B cell (primary cell): Measurements from ENCODE around the gene COPB1. TPM values are rescaled to one million over a fixed set of nuclear protein-coding genes. Genes with fewer than 3 reads are reported as not detected.

Experiments used
- ATAC-seq: fragments of 200-7000 bp; cut with Tn5 transposase; one replicate; pipeline ENCODE4 v1.10.0; 2021; ENCODE audit warnings: low read depth, mild to moderate bottlenecking, moderate number of reproducible peaks, moderate library complexity
- CTCF ChIA-PET: fragments of 350-600 bp; sonication (Branson Sonifier 250); formaldehyde crosslinking; loops from one replicate; lab custom pipeline; 2021; ENCODE audit warnings: antibody characterized with exemption, inconsistent platforms; lab: Charles Lee
- POLR2A ChIA-PET: fragments of 350-600 bp; sonication (Branson Sonifier 250); formaldehyde crosslinking; loops from one replicate; lab custom pipeline; 2021; ENCODE audit warnings: antibody characterized with exemption; lab: Charles Lee
- DNase-seq: peaks from one replicate; pipeline ENCODE4 v3.0.0; 2013
- H2AFZ ChIP-seq: 2 replicates; pipeline ENCODE4 v1.6.1; 2012; ENCODE audit warnings: mild to moderate bottlenecking, low read depth, low read length; ENCODE audit not compliant: insufficient read depth, poor library complexity, severe bottlenecking
- H3K27ac ChIP-seq, 2 donors: 1 replicate in 1 of 2; 2 replicates in 1 of 2; pipeline ENCODE4 v1.5.1; 2012 to 2013; ENCODE audit warnings: low read length in 2 of 2, mild to moderate bottlenecking in 2 of 2, moderate library complexity in 1 of 2
- H3K27me3 ChIP-seq, 4 experiments: fragments of 200-600 bp in 1 of 4; sonication (generic) in 1 of 4; replicated peaks in 1 of 4; 1 replicate in 2 of 4; 2 replicates in 2 of 4; pipeline versions ENCODE4 v1.6.1 to v1.7.0; 2013 to 2016; ENCODE audit warnings: low read length in 3 of 4, mild to moderate bottlenecking in 2 of 4, mixed read lengths in 1 of 4, moderate library complexity in 1 of 4; ENCODE audit not compliant: insufficient read depth in 4 of 4, control insufficient read depth in 3 of 4; ENCODE audit errors: control extremely low read depth in 1 of 4
- H3K36me3 ChIP-seq, 2 experiments: replicated peaks in 1 of 2; 1 replicate in 1 of 2; 2 replicates in 1 of 2; pipeline versions ENCODE4 v1.6.1 to v1.7.1; 2013; ENCODE audit warnings: low read length in 1 of 2; ENCODE audit not compliant: insufficient read depth in 2 of 2, control insufficient read depth in 1 of 2; ENCODE audit errors: control extremely low read depth in 1 of 2, extremely low read depth in 1 of 2
- H3K4me1 ChIP-seq, 2 donors: fragments of 200-600 bp in 1 of 2; sonication (generic) in 1 of 2; 1 replicate in 1 of 2; 2 replicates in 1 of 2; pipeline versions ENCODE4 v1.5.1 to v1.6.1; 2013 to 2017; ENCODE audit warnings: low read length in 2 of 2; ENCODE audit not compliant: control insufficient read depth in 2 of 2, insufficient read depth in 2 of 2
- H3K4me2 ChIP-seq: replicated peaks from 2 replicates; pipeline ENCODE3; 2012; ENCODE audit warnings: mild to moderate bottlenecking, low read depth, low read length; ENCODE audit not compliant: poor library complexity, severe bottlenecking
- H3K4me3 ChIP-seq, 5 experiments: fragments of 200-600 bp in 1 of 5; sonication (generic) in 1 of 5; 1 replicate in 3 of 5; 2 replicates in 2 of 5; pipeline versions ENCODE4 v1.5.1 to v1.7.0; 2011 to 2016; ENCODE audit warnings: low read length in 4 of 5, mild to moderate bottlenecking in 4 of 5, low read depth in 2 of 5, control low read depth in 1 of 5, moderate library complexity in 1 of 5; ENCODE audit not compliant: insufficient read depth in 1 of 5; ENCODE audit errors: control extremely low read depth in 1 of 5, extremely low read depth in 1 of 5
- H3K79me2 ChIP-seq: fragments of 200-600 bp; sonication (generic); one replicate; pipeline ENCODE4 v1.6.0; 2016; ENCODE audit warnings: low read length; ENCODE audit not compliant: control insufficient read depth, insufficient read depth
- H3K9ac ChIP-seq: fragments of 200-600 bp; sonication (generic); 2 replicates; pipeline ENCODE4 v1.6.1; 2017; ENCODE audit warnings: mild to moderate bottlenecking, low read length, moderate library complexity
- H3K9me3 ChIP-seq, 3 donors: one replicate each; pipeline versions ENCODE4 v1.6.1 to v1.7.1; 2013; ENCODE audit warnings: low read length in 2 of 3; ENCODE audit not compliant: control insufficient read depth in 2 of 3, insufficient read depth in 1 of 3; ENCODE audit errors: control extremely low read depth in 1 of 3
- H4K20me1 ChIP-seq: 2 replicates; pipeline ENCODE4 v1.6.0; 2012; ENCODE audit warnings: mild to moderate bottlenecking, low read length; ENCODE audit not compliant: insufficient read depth, control insufficient read depth, poor library complexity, severe bottlenecking
- H3K27ac Mint-ChIP-seq: one replicate; pipeline ENCODE4 v1.8.0; 2021; ENCODE audit warnings: mixed read lengths
- H3K27me3 Mint-ChIP-seq: one replicate; pipeline ENCODE4 v1.8.0; 2021; ENCODE audit warnings: mixed read lengths
- H3K4me1 Mint-ChIP-seq: one replicate; pipeline ENCODE4 v1.8.0; 2021; ENCODE audit warnings: mixed read lengths
- H3K4me3 Mint-ChIP-seq: one replicate; pipeline ENCODE4 v1.8.0; 2021; ENCODE audit warnings: mixed read lengths
- H3K9me3 Mint-ChIP-seq: one replicate; pipeline ENCODE4 v1.8.0; 2022; ENCODE audit warnings: mixed read lengths; ENCODE audit not compliant: insufficient read depth
- EZH2 ChIP-seq: IDR thresholded peaks from 2 replicates; pipeline ENCODE4 v1.6.1; 2012; ENCODE audit warnings: borderline replicate concordance, low read depth, mild to moderate bottlenecking, moderate library complexity, low read length; ENCODE audit not compliant: insufficient read depth, poor library complexity, severe bottlenecking
- WGBS: methylation state at CpG from one replicate; pipeline ENCODE4 v1.1.5; 2013; ENCODE audit warnings: missing lambda C conversion rate; ENCODE audit not compliant: insufficient coverage; 5-methylcytosine and 5-hydroxymethylcytosine counted together
- intact Hi-C: fragments of 100-400 bp; cut with micrococcal nuclease; formaldehyde crosslinking; loops from one replicate; pipeline ENCODE4 v1.10.0; 2022
- polyA plus RNA-seq: library from polyadenylated mRNA; depleted of rRNA; stranded (reverse); fragments of >200 nt; gene quantifications from 2 replicates; pipeline ENCODE4 v1.2.3, GENCODE V29; 2012
- small RNA-seq: library from RNA; depleted of rRNA; stranded (forward); fragments of <200 nt; gene quantifications from one replicate; pipeline ENCODE3, GENCODE V24; 2012; ENCODE audit warnings: low replicate concordance, low read depth; ENCODE audit not compliant: insufficient read length
- total RNA-seq, 2 donors: library from RNA; stranded (reverse); fragments of 120-200 nt in 1 of 2; gene quantifications; 1 replicate in 1 of 2; 2 replicates in 1 of 2; pipeline versions ENCODE4 v1.2.3 to v1.2.4, GENCODE V29; 2013 to 2022
- TF ChIP-seq, protein P1 (sequence below): fragments of 200-600 bp; IDR thresholded peaks from one replicate; pipeline ENCODE4 v1.8.0; 2022; ENCODE audit warnings: antibody characterized with exemption, mild to moderate bottlenecking

COPB1 gene
- total and polyA plus RNA-seq, 2 donors (not counting 1 experiment from before 2014, with no cell fraction given) = 32.0 to 80.2 TPM

DNA sequence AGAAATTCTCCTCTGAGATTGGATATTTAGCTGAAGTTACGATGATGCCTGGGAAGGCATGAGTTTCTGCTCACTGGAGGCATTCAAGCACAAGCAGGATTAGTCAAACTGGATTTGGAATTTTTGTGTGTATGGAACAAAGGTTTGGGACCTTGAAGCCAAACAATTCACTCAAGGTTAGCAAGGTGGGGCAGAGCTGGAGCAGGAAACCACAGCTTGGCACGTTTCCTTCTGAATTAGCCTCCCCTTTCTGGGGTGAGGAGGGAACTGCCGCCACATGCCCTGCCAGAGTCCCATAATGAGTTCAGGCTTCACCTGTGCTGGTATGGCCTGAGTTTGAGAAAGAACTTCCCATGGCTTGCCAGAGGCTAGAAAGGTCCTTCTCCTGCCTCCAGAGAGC, 89.7 kb downstream of the COPB1 start:
- Histone ChIP-seq H3K9ac (no peak overlapping the region), H3K9me3 (no peaks in the 10 kb centered on the region), H3K79me2 (no peaks in the 10 kb centered on the region), H3K4me2 (no peak overlapping the region), H3K4me3 (no peak overlapping the region), H3K27me3 (no peaks in the 10 kb centered on the region), H4K20me1 (no peaks in the 10 kb centered on the region), H3K27ac (no peak overlapping the region), H2AFZ (no peak overlapping the region), H3K36me3 (no peaks in the 10 kb centered on the region), H3K4me1 (peaks cover 4 to 5% of the 10 kb centered on the region in 2 donors)
- H3K4me1 Mint-ChIP-seq = peaks cover 9% of the 10 kb centered on the region
- H3K27me3 Mint-ChIP-seq = no peaks in the 10 kb centered on the region
- ChIA-PET CTCF (interaction anchor here (1.0 to 1.3 kb wide), 3 partner anchors 18 to 102 kb away, joined by 3 read pairs; no protein-coding TSS in a partner anchor), POLR2A (no interaction called here)
- TF ChIP-seq, protein P1, sequence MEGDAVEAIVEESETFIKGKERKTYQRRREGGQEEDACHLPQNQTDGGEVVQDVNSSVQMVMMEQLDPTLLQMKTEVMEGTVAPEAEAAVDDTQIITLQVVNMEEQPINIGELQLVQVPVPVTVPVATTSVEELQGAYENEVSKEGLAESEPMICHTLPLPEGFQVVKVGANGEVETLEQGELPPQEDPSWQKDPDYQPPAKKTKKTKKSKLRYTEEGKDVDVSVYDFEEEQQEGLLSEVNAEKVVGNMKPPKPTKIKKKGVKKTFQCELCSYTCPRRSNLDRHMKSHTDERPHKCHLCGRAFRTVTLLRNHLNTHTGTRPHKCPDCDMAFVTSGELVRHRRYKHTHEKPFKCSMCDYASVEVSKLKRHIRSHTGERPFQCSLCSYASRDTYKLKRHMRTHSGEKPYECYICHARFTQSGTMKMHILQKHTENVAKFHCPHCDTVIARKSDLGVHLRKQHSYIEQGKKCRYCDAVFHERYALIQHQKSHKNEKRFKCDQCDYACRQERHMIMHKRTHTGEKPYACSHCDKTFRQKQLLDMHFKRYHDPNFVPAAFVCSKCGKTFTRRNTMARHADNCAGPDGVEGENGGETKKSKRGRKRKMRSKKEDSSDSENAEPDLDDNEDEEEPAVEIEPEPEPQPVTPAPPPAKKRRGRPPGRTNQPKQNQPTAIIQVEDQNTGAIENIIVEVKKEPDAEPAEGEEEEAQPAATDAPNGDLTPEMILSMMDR = no peak
- TF ChIP-seq EZH2 = no peak
- intact Hi-C loops = no loop called here
- WGBS = 50% methylated on average over 2 of the region's 3 CpGs
- no peak overlapping the region for H3K4me3 Mint-ChIP-seq
- no peaks in the 10 kb centered on the region for H3K9me3 Mint-ChIP-seq
- no peak overlapping the region for H3K27ac Mint-ChIP-seq
- no peak for ATAC-seq
- no peak for DNase-seq

- H3K9me3 ChIP-seq = no peaks in the 10 kb centered on the region
- no peaks in the 10 kb centered on the region for H3K79me2 ChIP-seq
- no peaks in the 10 kb centered on the region for H3K36me3 ChIP-seq
- WGBS = no CpG with 5 or more reads among the region's 2 CpGs
- ATAC-seq (no peak), DNase-seq (no peak)
- Mint-ChIP-seq H3K9me3 (no peaks in the 10 kb centered on the region), H3K27me3 (no peaks in the 10 kb centered on the region), H3K27ac (no peak overlapping the region), H3K4me1 (peaks cover 3% of the 10 kb centered on the region), H3K4me3 (no peak overlapping the region)
- no peak overlapping the region for H3K27ac ChIP-seq
- ChIA-PET CTCF (no interaction called here), POLR2A (no interaction called here)
- no peak overlapping the region for H3K4me2 ChIP-seq
- no peak overlapping the region for H2AFZ ChIP-seq
- no peak for TF ChIP-seq EZH2
- TF ChIP-seq, protein P1 = no peak
- intact Hi-C loops = no loop called here
- no peaks in the 10 kb centered on the region for H4K20me1 ChIP-seq
- H3K4me3 ChIP-seq = no peak overlapping the region
- H3K27me3 ChIP-seq = no peaks in the 10 kb centered on the region
- H3K4me1 ChIP-seq = no peaks in the 10 kb centered on the region
- H3K9ac ChIP-seq = no peak overlapping the region
Measured at GRCh38 chr11:14408612-14409011, 91.0 kb downstream of the COPB1 start.

Small RNAs within 50 kb of the gene (small RNA-seq; reads per million reads assigned to genes)
- gene RNU7-49P = not detected

Other genes with a start within 250 kb of the COPB1 start
- 72.4 and 80.1 TPM in 2 replicates for gene RRAS2, start 140.6 kb downstream of the COPB1 start, total RNA-seq
- 31.8 and 46.6 TPM in 2 replicates for gene RRAS2, start 140.6 kb downstream of the COPB1 start, polyA plus RNA-seq
- 115 and 123 TPM in 2 replicates for gene PSMA1, start 20.6 kb upstream of the COPB1 start, total RNA-seq
- gene PSMA1, start 20.6 kb upstream of the COPB1 start, polyA plus RNA-seq = 91.4 and 106 TPM in 2 replicates
- 60.7 and 70.7 TPM in 2 replicates for gene PDE3B, start 144.0 kb upstream of the COPB1 start, total RNA-seq
- 1.0 and 1.1 TPM in 2 replicates for gene PDE3B, start 144.0 kb upstream of the COPB1 start, polyA plus RNA-seq